ENCODE measurements around the gene KRTAP20-4.

Gene KRTAP20-4

GRCh38 chr21:30652891-30653290, 32.5 kb downstream of the KRTAP20-4 start:
- no peak for DNase-seq (ENCODE audit: low read depth in 2 of 2)

DNA sequence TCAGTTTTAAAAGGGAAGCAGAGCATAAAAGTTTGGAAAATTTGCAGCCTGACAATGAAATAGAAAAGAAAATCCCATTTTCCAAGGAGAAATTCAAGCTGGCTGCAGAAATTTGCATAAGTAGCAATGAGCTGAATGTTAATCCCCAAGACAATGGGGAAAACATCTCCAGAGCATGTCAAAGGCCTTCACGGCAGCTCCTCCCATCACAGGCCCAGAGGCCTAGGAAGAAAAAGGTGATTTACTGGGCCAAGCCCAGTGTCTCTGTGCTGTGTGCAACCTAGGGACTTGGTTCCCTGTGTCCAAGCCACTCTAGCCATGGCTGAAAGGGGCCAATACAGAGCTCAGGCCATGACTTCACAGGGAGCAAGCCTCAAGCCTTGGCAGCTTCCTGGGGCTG, 48.3 kb downstream of the KRTAP20-4 start:
- DNase-seq (ENCODE audit: low read depth in 2 of 2): no peak
